Gastrocnemius medialis (tissue), 4 donors: ENCODE results near the gene SARS1.

Experiments
- CTCF ChIP-seq, 5 experiments: fragments of 450-650 bp in 3 of 5; fragments of 200-600 bp in 2 of 5; sonication (generic) in 2 of 5; IDR thresholded peaks in 4 of 5; conservative IDR thresholded peaks in 1 of 5; 1 replicate in 4 of 5; 2 replicates in 1 of 5; pipeline ENCODE4 v1.5.1; 2016 to 2019; ENCODE audit warnings: antibody characterized with exemption in 5 of 5, mild to moderate bottlenecking in 3 of 5, moderate library complexity in 3 of 5
- POLR2A ChIP-seq, 2 donors: fragments of 450-650 bp; IDR thresholded peaks; one replicate each; pipeline ENCODE4 v1.6.1; 2017; ENCODE audit warnings: antibody characterized with exemption in 2 of 2, mild to moderate bottlenecking in 2 of 2, moderate library complexity in 2 of 2

DNA sequence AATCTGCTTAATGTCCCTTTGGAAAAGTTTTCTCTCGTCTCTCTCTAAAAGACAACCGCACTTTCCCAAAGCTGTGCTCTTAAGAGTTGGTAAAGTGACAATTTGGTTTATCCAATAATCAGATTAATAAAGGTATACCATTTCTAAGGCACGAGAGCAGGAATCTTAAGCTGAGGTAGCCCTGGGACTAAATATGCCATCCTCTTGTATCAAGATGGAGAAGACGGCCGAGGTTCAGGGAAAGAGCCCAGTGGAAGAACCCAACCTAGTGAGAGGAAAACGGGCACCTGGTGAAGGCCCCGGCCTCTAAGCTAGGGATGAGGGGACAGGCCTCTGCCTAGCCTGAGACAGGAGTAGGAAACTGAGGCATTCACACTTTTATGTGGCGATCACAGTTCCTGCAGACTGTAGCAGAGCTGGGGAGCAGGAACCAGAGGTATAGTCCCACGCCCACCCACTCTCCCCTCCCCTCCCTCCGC is 334 bp upstream of the SARS1 start:
- TF ChIP-seq CTCF (IDR thresholded peaks at IDR 0.05 in 4 of 5, conservative IDR thresholded peaks at IDR 0.05 in 1 of 5) (no peak), POLR2A (IDR thresholded peaks at IDR 0.05) (no peak)
